Pulmonary artery endothelial cell (primary cell): ENCODE measurements around the gene TUBB6. TPM values are rescaled to one million over a fixed set of nuclear protein-coding genes. Genes with fewer than 3 reads are reported as not detected.

Source experiments
- total RNA-seq: library from RNA; depleted of rRNA; stranded (reverse); fragments of >200 nt; gene quantifications from 2 replicates; pipeline ENCODE4 v1.2.3, GENCODE V29; 2014

Gene TUBB6
- total RNA-seq, 1 donor from 2014 or later: 1,098 TPM

Other genes starting within 250 kb of the TUBB6 start
- not detected in 2 replicates for gene ANKRD62, start 214.4 kb upstream of the TUBB6 start, total RNA-seq
- gene CIDEA, start 53.9 kb upstream of the TUBB6 start, total RNA-seq: 0.20 TPM in 1 of 2 replicates, not detected in the other
- gene AFG3L2, start 69.0 kb downstream of the TUBB6 start, total RNA-seq: 46.7 and 50.6 TPM in 2 replicates
- gene PRELID3A, start 99.7 kb downstream of the TUBB6 start, total RNA-seq: 4.0 and 4.5 TPM in 2 replicates